ENCODE results near the gene HERC3.

DNA sequence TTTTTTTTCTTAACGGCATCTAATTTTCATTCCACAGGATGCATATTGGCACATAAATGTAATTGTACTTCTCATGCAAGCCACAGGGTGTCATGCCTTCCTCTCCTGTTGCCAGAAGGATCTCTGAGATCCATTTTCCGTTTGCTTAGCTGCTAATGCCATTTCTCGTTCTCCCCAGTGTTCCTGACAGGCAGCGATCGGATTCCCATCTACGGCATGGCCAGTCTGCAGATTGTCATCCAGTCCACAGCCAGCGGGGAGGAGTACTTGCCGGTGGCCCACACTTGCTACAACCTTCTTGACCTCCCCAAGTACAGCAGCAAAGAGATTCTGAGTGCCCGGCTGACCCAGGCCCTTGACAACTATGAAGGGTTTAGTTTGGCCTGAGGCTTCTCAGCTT lies 114.3 kb downstream of the HERC3 start:
- TF ChIP-seq, protein P1, sequence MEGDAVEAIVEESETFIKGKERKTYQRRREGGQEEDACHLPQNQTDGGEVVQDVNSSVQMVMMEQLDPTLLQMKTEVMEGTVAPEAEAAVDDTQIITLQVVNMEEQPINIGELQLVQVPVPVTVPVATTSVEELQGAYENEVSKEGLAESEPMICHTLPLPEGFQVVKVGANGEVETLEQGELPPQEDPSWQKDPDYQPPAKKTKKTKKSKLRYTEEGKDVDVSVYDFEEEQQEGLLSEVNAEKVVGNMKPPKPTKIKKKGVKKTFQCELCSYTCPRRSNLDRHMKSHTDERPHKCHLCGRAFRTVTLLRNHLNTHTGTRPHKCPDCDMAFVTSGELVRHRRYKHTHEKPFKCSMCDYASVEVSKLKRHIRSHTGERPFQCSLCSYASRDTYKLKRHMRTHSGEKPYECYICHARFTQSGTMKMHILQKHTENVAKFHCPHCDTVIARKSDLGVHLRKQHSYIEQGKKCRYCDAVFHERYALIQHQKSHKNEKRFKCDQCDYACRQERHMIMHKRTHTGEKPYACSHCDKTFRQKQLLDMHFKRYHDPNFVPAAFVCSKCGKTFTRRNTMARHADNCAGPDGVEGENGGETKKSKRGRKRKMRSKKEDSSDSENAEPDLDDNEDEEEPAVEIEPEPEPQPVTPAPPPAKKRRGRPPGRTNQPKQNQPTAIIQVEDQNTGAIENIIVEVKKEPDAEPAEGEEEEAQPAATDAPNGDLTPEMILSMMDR (IDR thresholded peaks at IDR 0.05), result peak; percentile 53 to 81 (median 70)
- no peak for TF ChIP-seq POLR2A (IDR thresholded peaks at IDR 0.05)
